ENCODE results near the gene MEGF6.

The MEGF6 gene

GRCh38 chr1:3611170-3612019 lies at the start of gene MEGF6:
Gene MEGF6 (minus strand): TSS chr1:3611508. CDS start chr1:3611268, 240 bp downstream.
- DNase-seq (ENCODE audit: extremely low spot score, insufficient read length, low read depth) (no peak), FAIRE-seq (no peak)

GRCh38 chr1:3660704-3661103 lies 49.4 kb upstream of the MEGF6 start:
- FAIRE-seq = peak; percentile 18
- no peak for DNase-seq (ENCODE audit: extremely low spot score, insufficient read length, low read depth)

- DNase-seq (ENCODE audit: extremely low spot score, insufficient read length, low read depth) = no peak
- no peak for FAIRE-seq
Observed at GRCh38 chr1:3659093-3659492, 47.8 kb upstream of the MEGF6 start.

- FAIRE-seq = no peak
Observed at GRCh38 chr1:3658231-3658615, 46.9 kb upstream of the MEGF6 start.

GRCh38 chr1:3657578-3658230 lies 46.4 kb upstream of the MEGF6 start:
- no peak for FAIRE-seq
- DNase-seq (ENCODE audit: extremely low spot score, insufficient read length, low read depth) = no peak

More at GRCh38 chr1:3658231-3658615, 46.9 kb upstream of the MEGF6 start:
- no peak for DNase-seq (ENCODE audit: extremely low spot score, insufficient read length, low read depth)

- no peak for DNase-seq (ENCODE audit: extremely low spot score, insufficient read length, low read depth)
- FAIRE-seq = no peak
Observed at GRCh38 chr1:3657096-3657475, 45.8 kb upstream of the MEGF6 start.

GRCh38 chr1:3656450-3657095 lies 45.3 kb upstream of the MEGF6 start:
- DNase-seq (ENCODE audit: extremely low spot score, insufficient read length, low read depth) = peak; percentile 73
- FAIRE-seq = peak; percentile 97

GRCh38 chr1:3654549-3655281 lies 43.4 kb upstream of the MEGF6 start:
- DNase-seq (ENCODE audit: extremely low spot score, insufficient read length, low read depth) (no peak), FAIRE-seq (no peak)

GRCh38 chr1:3653286-3653618 lies 41.9 kb upstream of the MEGF6 start:
- DNase-seq (ENCODE audit: extremely low spot score, insufficient read length, low read depth) = no peak
- peak; percentile 5 for FAIRE-seq

GRCh38 chr1:3652548-3653285 lies 41.4 kb upstream of the MEGF6 start:
- FAIRE-seq (no peak), DNase-seq (ENCODE audit: extremely low spot score, insufficient read length, low read depth) (no peak)

- FAIRE-seq = peak; percentile 66
- no peak for DNase-seq (ENCODE audit: extremely low spot score, insufficient read length, low read depth)
Observed at GRCh38 chr1:3651930-3652547, 40.7 kb upstream of the MEGF6 start, which contains the start of gene TP73. Gene TP73 (plus strand): TSS chr1:3652516. CDS start chr1:3682366, 29,850 bp downstream.

- no peak for DNase-seq (ENCODE audit: extremely low spot score, insufficient read length, low read depth)
- FAIRE-seq = no peak
Observed at GRCh38 chr1:3651026-3651929, 40.0 kb upstream of the MEGF6 start.

- no peak for FAIRE-seq
- no peak for DNase-seq (ENCODE audit: extremely low spot score, insufficient read length, low read depth)
Observed at GRCh38 chr1:3650248-3651025, 39.1 kb upstream of the MEGF6 start.

- FAIRE-seq (peak; percentile 98), DNase-seq (ENCODE audit: extremely low spot score, insufficient read length, low read depth) (peak; percentile 91)
Observed at GRCh38 chr1:3649342-3650247, 38.3 kb upstream of the MEGF6 start, which contains the start of gene WRAP73. Gene WRAP73 (minus strand): TSS chr1:3650103. CDS start chr1:3649999, 104 bp downstream.

GRCh38 chr1:3646596-3646995 lies 35.3 kb upstream of the MEGF6 start:
- DNase-seq (ENCODE audit: extremely low spot score, insufficient read length, low read depth) (no peak), FAIRE-seq (no peak)

- no peak for FAIRE-seq
- no peak for DNase-seq (ENCODE audit: extremely low spot score, insufficient read length, low read depth)
Observed at GRCh38 chr1:3645666-3646355, 34.5 kb upstream of the MEGF6 start.

Measured in GM18507 (cell line).